GM12873 (cell line): ENCODE measurements around the gene RNU1-4.
"Not testable (repeated sequence)": the region's sequence is repeated elsewhere in the genome, so short reads cannot be mapped to it uniquely, and the experiment has no call there.

Experiments used
- CTCF ChIP-seq: IDR thresholded peaks from 2 replicates; pipeline ENCODE4 v1.5.1; 2012; ENCODE audit warnings: low read depth, mild to moderate bottlenecking, moderate library complexity, low read length, control low read depth; ENCODE audit not compliant: insufficient read depth; ENCODE audit errors: missing control alignments

RNU1-4 gene

DNA sequence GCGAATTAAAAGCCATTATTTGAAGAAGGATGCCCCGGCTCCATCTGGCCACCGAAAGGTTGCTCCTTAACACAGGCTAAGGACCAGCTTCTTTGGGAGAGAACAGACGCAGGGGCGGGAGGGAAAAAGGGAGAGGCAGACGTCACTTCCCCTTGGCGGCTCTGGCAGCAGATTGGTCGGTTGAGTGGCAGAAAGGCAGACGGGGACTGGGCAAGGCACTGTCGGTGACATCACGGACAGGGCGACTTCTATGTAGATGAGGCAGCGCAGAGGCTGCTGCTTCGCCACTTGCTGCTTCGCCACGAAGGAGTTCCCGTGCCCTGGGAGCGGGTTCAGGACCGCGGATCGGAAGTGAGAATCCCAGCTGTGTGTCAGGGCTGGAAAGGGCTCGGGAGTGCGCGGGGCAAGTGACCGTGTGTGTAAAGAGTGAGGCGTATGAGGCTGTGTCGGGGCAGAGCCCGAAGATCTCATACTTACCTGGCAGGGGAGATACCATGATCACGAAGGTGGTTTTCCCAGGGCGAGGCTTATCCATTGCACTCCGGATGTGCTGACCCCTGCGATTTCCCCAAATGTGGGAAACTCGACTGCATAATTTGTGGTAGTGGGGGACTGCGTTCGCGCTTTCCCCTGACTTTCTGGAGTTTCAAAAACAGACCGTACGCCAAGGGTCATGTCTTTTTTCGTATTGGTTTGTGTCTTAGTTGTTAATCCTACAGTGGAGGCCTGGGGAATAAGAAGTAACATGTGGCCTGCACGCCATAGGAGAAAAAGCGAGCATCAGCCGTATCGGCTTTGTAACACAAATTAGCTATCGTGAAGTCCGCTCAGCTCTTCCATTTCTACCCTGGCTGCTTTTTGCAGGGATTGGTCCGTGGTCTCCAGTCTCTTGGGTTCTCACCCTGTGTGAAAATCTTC lies at the start of gene RNU1-4:
Gene RNU1-4 (plus strand): TSS at position 470 of the 918 bp plus-strand sequence.
- TF ChIP-seq CTCF, result not testable (repeated sequence)

DNA sequence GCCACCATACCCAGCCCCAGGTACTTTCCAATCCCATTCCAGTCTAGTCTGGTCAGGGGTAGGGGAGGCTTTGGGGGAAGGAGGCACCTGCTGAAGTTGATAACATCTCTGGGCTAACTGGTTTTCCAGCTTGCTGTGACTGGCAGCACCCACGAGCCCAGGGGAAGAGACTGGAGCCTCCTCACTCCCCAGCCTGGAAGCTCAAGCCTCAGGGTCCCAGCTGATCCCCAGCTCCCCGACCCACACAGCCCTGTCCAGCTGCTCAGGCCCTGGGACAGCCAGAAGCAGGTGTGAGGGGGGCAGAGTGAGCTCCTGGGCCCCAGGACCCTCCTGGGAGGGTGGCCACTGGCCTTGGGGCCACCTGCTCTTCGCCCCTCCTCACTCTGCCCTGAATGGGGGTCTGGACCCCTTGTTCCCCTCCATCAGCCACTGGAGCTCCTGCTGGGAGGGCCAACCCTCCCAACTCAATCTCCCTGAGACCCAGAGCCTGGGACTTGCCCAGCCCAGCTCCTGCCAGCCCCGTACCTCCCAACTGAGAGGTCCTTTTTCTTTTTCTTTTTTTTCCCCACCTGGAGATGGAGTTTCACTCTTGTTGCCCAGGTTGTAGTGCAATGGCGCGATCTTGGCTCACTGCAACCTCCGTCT lies 23.5 kb upstream of the RNU1-4 start:
- TF ChIP-seq CTCF, result no peak

GRCh38 chr1:16717336-16718098 lies 22.8 kb upstream of the RNU1-4 start:
- TF ChIP-seq CTCF, result no peak

- TF ChIP-seq CTCF, result no peak
Observed at GRCh38 chr1:16718908-16719533, 21.3 kb upstream of the RNU1-4 start.

DNA sequence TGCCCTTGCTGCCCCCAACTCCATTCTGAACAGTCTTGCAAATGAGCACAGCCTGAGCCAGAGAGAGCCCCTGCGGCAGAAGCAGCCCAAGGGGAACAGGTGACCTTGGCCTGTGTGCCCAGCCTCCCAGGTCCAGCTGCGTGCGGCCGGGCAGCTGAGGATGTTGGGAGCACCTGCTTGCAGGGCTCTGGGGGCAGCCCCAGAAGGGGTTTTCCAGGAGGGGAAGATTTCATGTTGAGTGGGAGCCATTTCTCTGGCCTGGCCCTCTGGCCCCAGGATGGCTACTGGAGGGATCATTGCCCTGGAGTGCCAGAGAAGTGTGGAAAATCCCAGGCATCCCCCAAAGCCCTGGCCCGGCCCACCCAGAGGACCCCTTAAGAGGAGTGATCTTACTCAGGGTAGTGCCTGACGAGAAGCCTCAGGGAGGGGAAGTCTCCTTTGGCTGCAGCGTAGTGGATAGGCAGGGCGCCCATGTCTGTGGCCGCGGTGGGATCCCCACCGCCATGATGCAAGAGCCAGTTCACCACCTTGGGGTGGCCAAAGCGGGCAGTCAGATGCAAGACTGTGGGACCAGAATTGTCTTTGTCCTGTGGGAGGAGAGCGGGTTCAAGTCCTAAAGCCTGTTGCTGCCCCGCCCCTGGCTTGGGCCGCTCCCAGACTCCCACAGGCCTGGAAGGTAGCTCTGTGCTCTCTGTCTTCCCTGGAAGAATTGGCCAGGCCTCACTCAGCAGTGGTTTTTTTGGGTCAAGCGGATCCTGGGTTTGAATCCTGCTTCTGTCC lies 20.6 kb upstream of the RNU1-4 start:
- TF ChIP-seq CTCF, result no peak

- TF ChIP-seq CTCF, result no peak
Observed at GRCh38 chr1:16720351-16721223, 19.7 kb upstream of the RNU1-4 start.
